ENCODE results near the gene EEF2. TPM values are rescaled to one million over a fixed set of nuclear protein-coding genes. Genes with fewer than 3 reads are reported as not detected.

EEF2 gene
- total and polyA plus RNA-seq, 4 experiments from 2014 or later, result 274 to 2,389 (median 1,518) TPM

Small RNAs within 50 kb of the gene (microRNA-seq; reads per million reads assigned to microRNA genes)
- gene MIR637 (ENCODE audit: borderline microRNAs expressed, borderline number of aligned reads, borderline replicate concordance), result not detected

Other genes starting within 250 kb of the EEF2 start
- gene APBA3, start 223.8 kb downstream of the EEF2 start, total RNA-seq, result 10 to 100 TPM; 83.4 to 86.3 TPM
- gene APBA3, start 223.8 kb downstream of the EEF2 start, polyA plus RNA-seq, result 10 to 100 TPM; 33.1 to 37.0 TPM
- gene MRPL54, start 222.8 kb downstream of the EEF2 start, total RNA-seq, result 10 to 100 TPM; 36.7 to 38.6 TPM
- gene MRPL54, start 222.8 kb downstream of the EEF2 start, polyA plus RNA-seq, result 100 to 1,000 TPM; 102 to 107 TPM
- gene RAX2, start 213.2 kb downstream of the EEF2 start, total RNA-seq, result not detected
- not detected for gene RAX2, start 213.2 kb downstream of the EEF2 start, polyA plus RNA-seq
- 1 to 10 TPM; 7.2 to 9.6 TPM for gene MATK, start 199.1 kb downstream of the EEF2 start, total RNA-seq
- 10 to 100 TPM; 19.4 to 27.7 TPM for gene MATK, start 199.1 kb downstream of the EEF2 start, polyA plus RNA-seq
- gene ZFR2, start 116.4 kb downstream of the EEF2 start, total RNA-seq, result 1 to 10 TPM; 1.2 to 3.1 TPM
- 1 to 10 TPM; 3.9 to 4.1 TPM for gene ZFR2, start 116.4 kb downstream of the EEF2 start, polyA plus RNA-seq
- gene ATCAY, start 104.8 kb downstream of the EEF2 start, total RNA-seq, result not detected
- gene ATCAY, start 104.8 kb downstream of the EEF2 start, polyA plus RNA-seq, result not detected
- gene NMRK2, start 52.4 kb downstream of the EEF2 start, total RNA-seq, result not detected
- not detected for gene NMRK2, start 52.4 kb downstream of the EEF2 start, polyA plus RNA-seq
- gene DAPK3, start 14.4 kb downstream of the EEF2 start, total RNA-seq, result 10 to 100 TPM; 40.0 to 40.7 TPM
- gene DAPK3, start 14.4 kb downstream of the EEF2 start, polyA plus RNA-seq, result 10 to 100 TPM; 22.3 to 26.0 TPM
- 10 to 100 TPM; 38.6 to 42.6 TPM for gene PIAS4, start 22.3 kb upstream of the EEF2 start, total RNA-seq
- gene PIAS4, start 22.3 kb upstream of the EEF2 start, polyA plus RNA-seq, result 1 to 10 TPM; 5.2 to 6.1 TPM
- 10 to 100 TPM; 57.0 to 57.7 TPM for gene ZBTB7A, start 81.4 kb upstream of the EEF2 start, total RNA-seq
- gene ZBTB7A, start 81.4 kb upstream of the EEF2 start, polyA plus RNA-seq, result 10 to 100 TPM in 1 of 2 donors, 1 to 10 TPM in 1; 9.6 to 48.2 TPM
- gene MAP2K2, start 138.7 kb upstream of the EEF2 start, total RNA-seq, result 100 to 1,000 TPM; 125 to 126 TPM
- 100 to 1,000 TPM in 1 of 2 donors, 10 to 100 TPM in 1; 44.0 to 101 TPM for gene MAP2K2, start 138.7 kb upstream of the EEF2 start, polyA plus RNA-seq
- not detected for gene CREB3L3, start 168.2 kb upstream of the EEF2 start, total RNA-seq
- gene CREB3L3, start 168.2 kb upstream of the EEF2 start, polyA plus RNA-seq, result not detected
- gene SIRT6, start 197.1 kb upstream of the EEF2 start, total RNA-seq, result 10 to 100 TPM; 26.8 to 27.0 TPM
- gene SIRT6, start 197.1 kb upstream of the EEF2 start, polyA plus RNA-seq, result 1 to 10 TPM in 1 of 2 donors, under 1 TPM in 1; 0.19 to 5.0 TPM
- gene ANKRD24, start 197.2 kb upstream of the EEF2 start, total RNA-seq, result 1 to 10 TPM; 1.9 to 2.9 TPM
- under 1 TPM in 1 of 2 donors, not detected in 1; 0.20 TPM for gene ANKRD24, start 197.2 kb upstream of the EEF2 start, polyA plus RNA-seq
- not detected for gene EBI3, start 244.1 kb upstream of the EEF2 start, total RNA-seq
- gene EBI3, start 244.1 kb upstream of the EEF2 start, polyA plus RNA-seq, result under 1 TPM in 1 of 2 donors, not detected in 1; 0.26 TPM